Immature natural killer cell (primary cell): ENCODE measurements around the gene DISC1. TPM values are rescaled to one million over a fixed set of nuclear protein-coding genes. Genes with fewer than 3 reads are reported as not detected.
"Not testable (repeated sequence)": the region's sequence is repeated elsewhere in the genome, so short reads cannot be mapped to it uniquely, and the experiment has no call there.

ENCODE experiments used
- DNase-seq, 3 donors: peaks; one replicate each; pipeline ENCODE4 v3.0.0; 2022; ENCODE audit warnings: mixed read lengths in 1 of 3
- H3K27ac Mint-ChIP-seq, 6 donors: one replicate each; pipeline ENCODE4 v1.8.0; 2020; ENCODE audit warnings: mixed read lengths in 6 of 6, mild to moderate bottlenecking in 5 of 6, inconsistent platforms in 4 of 6, moderate library complexity in 3 of 6
- H3K27me3 Mint-ChIP-seq, 3 donors: one replicate each; pipeline ENCODE4 v1.8.0; 2020 to 2021; ENCODE audit warnings: low read depth in 3 of 3, mild to moderate bottlenecking in 3 of 3, mixed read lengths in 3 of 3, moderate library complexity in 3 of 3, inconsistent platforms in 1 of 3
- H3K36me3 Mint-ChIP-seq, 3 donors: one replicate each; pipeline ENCODE4 v1.8.0; 2020; ENCODE audit warnings: mixed read lengths in 3 of 3, inconsistent platforms in 2 of 3, mild to moderate bottlenecking in 2 of 3
- H3K4me1 Mint-ChIP-seq, 2 donors: one replicate each; pipeline ENCODE4 v1.8.0; 2020; ENCODE audit warnings: inconsistent platforms in 2 of 2, mild to moderate bottlenecking in 2 of 2, mixed read lengths in 2 of 2, moderate library complexity in 1 of 2
- H3K4me3 Mint-ChIP-seq, 5 donors: one replicate each; pipeline ENCODE4 v1.8.0; 2020; ENCODE audit warnings: mild to moderate bottlenecking in 5 of 5, mixed read lengths in 5 of 5, inconsistent platforms in 3 of 5, moderate library complexity in 3 of 5
- H3K9me3 Mint-ChIP-seq, 6 donors: one replicate each; pipeline ENCODE4 v1.8.0; 2020; ENCODE audit warnings: mild to moderate bottlenecking in 6 of 6, mixed read lengths in 6 of 6, inconsistent platforms in 4 of 6, moderate library complexity in 3 of 6
- polyA plus RNA-seq, 3 donors: library from polyadenylated mRNA; unstranded; fragments of 300-500 nt; fragmentation: Illumina TruSeq; gene quantifications; one replicate each; pipeline ENCODE4 v1.2.3, GENCODE V29; 2021

DISC1 gene
- 1 to 10 TPM in 2 of 3 donors, not detected in 1; 1.1 to 1.3 TPM for polyA plus RNA-seq

DNA sequence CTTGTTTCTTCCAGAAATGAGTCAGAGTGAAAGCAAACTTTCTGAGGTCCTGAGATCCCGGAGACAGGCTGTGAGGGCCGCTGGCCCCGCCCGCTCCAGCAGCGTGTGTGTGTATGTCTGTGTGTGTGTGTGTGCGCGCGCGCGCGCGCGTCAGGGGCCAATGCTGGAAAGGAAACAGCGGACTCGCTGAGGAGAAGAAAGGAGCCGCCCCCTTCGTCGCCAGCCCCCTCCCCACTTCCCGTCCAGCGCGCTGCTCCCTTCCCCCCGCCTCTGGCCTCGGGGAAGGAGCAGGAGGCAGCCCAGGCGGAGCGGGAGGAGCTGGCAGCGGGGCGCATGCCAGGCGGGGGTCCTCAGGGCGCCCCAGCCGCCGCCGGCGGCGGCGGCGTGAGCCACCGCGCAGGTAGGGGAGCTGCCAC is at the start of gene DISC1:
DISC1 (plus strand) TSS at position 256 of the 416 bp plus-strand sequence; CDS start at position 334, 78 bp downstream.
- Mint-ChIP-seq H3K36me3 (no peaks in the 10 kb centered on the region), H3K27ac (peak within 1 kb of the TSS; percentile 56 to 91 (median 78))

DNA sequence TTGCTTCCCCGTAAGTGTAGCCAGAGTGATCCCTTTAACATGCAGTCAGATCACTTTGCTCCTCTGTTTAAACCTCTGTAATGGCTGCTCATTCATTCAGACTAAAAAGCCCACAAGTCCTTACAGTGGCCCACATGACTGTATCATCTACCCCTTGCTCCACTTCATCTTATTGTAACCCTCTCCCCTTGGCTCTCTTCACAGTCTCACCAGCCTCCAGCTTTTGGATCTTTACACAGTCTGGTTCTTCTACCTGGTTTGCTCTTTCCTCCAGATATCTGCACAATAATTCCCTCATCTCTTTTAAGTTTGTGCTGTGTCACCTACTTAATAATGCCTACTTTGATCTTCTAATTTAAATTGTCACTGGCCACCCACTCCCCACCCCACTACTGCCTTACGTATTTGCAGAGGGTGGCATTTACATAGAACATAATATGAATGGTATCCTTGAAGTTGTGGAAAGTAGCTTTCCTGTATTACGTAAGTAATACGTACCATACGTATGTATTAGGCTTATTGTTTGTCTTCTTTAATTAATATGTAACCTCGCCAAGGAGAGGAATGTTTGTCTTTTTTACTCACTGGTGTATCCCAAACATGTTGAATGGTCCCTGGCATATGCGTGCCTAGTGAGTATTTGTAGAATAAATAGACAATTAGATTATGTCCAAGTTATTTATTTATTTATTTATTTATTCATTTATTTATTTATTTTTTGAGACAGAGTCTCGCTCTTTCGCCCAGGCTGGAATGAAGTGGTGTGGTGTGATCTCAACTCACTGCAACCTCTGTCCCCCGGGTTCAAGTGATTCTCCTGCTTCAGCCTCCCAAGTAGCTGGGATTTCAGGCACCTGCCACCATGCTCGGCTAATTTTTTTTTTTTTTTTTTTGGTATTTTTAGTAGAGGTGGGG is 49.5 kb upstream of the DISC1 start:
- Mint-ChIP-seq H3K9me3 (no peaks in the 10 kb centered on the region), H3K4me3 (no peak overlapping the region), H3K27ac (no peak overlapping the region), H3K36me3 (peaks cover 0 to 5% (median 0%) of the 10 kb centered on the region in 3 donors), H3K27me3 (no peaks in the 10 kb centered on the region), H3K4me1 (no peaks in the 10 kb centered on the region)
- no peak for DNase-seq

More for the DNA sequence above, at the start of gene DISC1:
- peak within 1 kb of the TSS; percentile 87 to 97 (median 93) for H3K4me3 Mint-ChIP-seq
- DNase-seq = peak; percentile 55 to 67 (median 62)
- H3K27me3 Mint-ChIP-seq = peaks cover 5 to 23% (median 9%) of the 10 kb centered on the region in 3 donors
- H3K9me3 Mint-ChIP-seq = peaks cover 0 to 3% (median 0%) of the 10 kb centered on the region in 6 donors
- H3K4me1 Mint-ChIP-seq = peaks cover 30 to 32% of the 10 kb centered on the region in 2 donors

DNA sequence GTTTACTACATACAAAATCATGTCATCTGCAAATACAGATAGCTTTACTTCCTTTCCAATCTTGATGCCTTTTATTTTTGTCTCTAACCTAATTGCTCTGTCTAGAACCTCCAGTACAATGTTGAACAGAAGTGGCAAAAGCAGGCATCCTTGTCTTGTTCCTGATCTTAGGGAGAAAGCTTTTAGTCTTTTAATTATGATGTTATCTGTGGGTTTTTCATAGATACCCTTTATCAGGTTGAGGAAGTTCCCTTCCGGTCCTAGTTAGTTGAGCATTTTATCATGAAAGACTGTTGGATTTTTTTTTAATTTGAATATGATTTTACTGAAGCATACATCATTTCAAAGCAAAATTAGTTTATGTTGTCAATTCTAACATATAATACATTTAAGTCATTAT is 45.7 kb upstream of the DISC1 start:
- no peak for DNase-seq
- H3K9me3 Mint-ChIP-seq = no peaks in the 10 kb centered on the region
- H3K4me3 Mint-ChIP-seq = no peak overlapping the region
- no peaks in the 10 kb centered on the region for H3K4me1 Mint-ChIP-seq
- peaks cover 0 to 2% (median under 1%) of the 10 kb centered on the region in 3 donors for H3K27me3 Mint-ChIP-seq
- H3K27ac Mint-ChIP-seq = no peak overlapping the region
- H3K36me3 Mint-ChIP-seq = peaks cover 0 to 5% (median 0%) of the 10 kb centered on the region in 3 donors

DNA sequence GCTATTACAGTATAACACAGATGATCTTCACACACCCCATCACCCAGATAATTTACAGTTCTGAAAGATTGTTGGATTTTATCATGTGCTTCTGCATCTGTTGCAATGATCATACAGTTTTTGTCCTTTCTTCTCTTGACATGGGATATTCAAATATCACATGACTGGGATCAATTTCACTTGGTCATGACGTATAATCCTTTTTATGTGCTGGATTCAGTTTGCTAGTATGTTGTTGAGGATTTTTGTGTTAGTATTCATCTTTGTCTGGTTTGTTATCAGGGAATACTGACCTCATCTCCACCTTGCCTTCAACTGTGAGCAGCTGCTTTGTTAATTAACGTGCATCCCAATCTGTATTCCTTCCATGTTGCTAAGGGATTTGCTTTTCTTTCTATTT is 44.7 kb upstream of the DISC1 start:
- DNase-seq = no peak
- H3K9me3 Mint-ChIP-seq = no peaks in the 10 kb centered on the region
- no peak overlapping the region for H3K4me3 Mint-ChIP-seq
- H3K36me3 Mint-ChIP-seq = peaks cover 0 to 5% (median 0%) of the 10 kb centered on the region in 3 donors
- H3K27me3 Mint-ChIP-seq = peaks cover 0 to 2% (median 2%) of the 10 kb centered on the region in 3 donors
- no peak overlapping the region for H3K27ac Mint-ChIP-seq
- no peaks in the 10 kb centered on the region for H3K4me1 Mint-ChIP-seq

DNA sequence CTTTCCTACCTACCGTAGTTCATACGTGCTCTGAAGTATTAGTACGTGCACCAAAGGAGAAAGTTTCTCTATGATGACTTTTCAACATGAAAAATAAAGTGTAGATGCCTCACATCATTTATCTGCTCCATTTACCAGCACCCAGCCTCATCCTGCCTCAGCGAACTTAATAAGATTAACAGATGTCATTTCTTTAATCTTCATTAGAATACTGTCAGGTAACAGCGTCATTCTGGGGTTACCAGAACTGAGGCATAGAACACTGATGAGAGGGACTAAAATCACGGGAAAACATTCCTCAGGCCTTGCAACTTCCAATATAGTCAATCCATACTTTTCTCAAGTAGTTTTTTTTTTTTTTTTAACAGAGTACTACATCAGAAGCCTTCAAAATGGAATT is 43.2 kb upstream of the DISC1 start:
- H3K4me1 Mint-ChIP-seq = no peaks in the 10 kb centered on the region
- H3K9me3 Mint-ChIP-seq = no peaks in the 10 kb centered on the region

DNA sequence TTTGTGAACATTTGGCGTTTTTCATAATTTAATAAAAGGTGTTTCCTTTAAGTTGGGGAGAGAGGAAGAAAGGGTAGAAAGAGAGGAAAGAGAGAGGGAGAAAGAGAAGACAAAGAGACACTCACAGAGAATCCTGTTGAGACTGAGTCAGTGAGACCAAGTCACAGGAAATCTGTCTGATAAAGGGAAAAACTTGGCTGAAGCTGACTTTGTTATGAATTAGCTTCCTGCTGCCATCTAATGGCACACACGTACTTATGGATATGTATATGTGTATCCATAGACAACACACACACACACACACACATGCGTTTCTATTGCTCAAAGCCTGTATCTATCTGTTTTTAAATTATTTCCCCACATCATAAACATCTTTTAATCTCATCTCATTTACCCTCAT is 42.5 kb upstream of the DISC1 start:
- peaks cover 0 to 8% (median 0%) of the 10 kb centered on the region in 3 donors for H3K36me3 Mint-ChIP-seq
- no peaks in the 10 kb centered on the region for H3K4me1 Mint-ChIP-seq
- H3K27me3 Mint-ChIP-seq = peaks cover 0 to 3% (median 2%) of the 10 kb centered on the region in 3 donors
- DNase-seq = no peak
- H3K9me3 Mint-ChIP-seq = no peaks in the 10 kb centered on the region
- no peak overlapping the region for H3K4me3 Mint-ChIP-seq
- H3K27ac Mint-ChIP-seq = no peak overlapping the region

More for the DNA sequence above, 43.2 kb upstream of the DISC1 start:
- H3K27me3 Mint-ChIP-seq = peaks cover 0 to 3% (median 2%) of the 10 kb centered on the region in 3 donors
- H3K27ac Mint-ChIP-seq = no peak overlapping the region
- peaks cover 0 to 7% (median 0%) of the 10 kb centered on the region in 3 donors for H3K36me3 Mint-ChIP-seq
- H3K4me3 Mint-ChIP-seq = no peak overlapping the region
- no peak for DNase-seq

DNA sequence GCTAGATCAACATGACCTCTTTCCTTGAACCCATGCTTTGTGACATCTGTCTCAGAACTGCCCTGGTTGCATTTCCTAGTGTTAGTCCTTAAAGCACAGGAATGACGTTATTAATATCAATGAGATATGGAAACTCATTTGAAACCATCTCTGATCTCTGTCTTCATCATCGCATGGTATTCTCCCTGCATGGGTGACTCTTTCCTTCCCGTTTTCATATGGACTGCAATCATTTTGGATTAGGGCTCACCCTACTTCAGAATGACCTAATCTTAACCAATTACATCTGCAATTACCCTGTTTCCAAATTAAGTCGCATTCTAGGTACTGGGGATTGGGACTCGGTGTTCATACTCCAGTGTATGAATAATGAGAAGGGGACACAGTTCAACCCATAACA is 41.7 kb upstream of the DISC1 start:
- no peaks in the 10 kb centered on the region for H3K9me3 Mint-ChIP-seq
- no peak for DNase-seq
- no peak overlapping the region for H3K27ac Mint-ChIP-seq
- peaks cover 0 to 4% (median 0%) of the 10 kb centered on the region in 3 donors for H3K36me3 Mint-ChIP-seq
- peaks cover 0 to 5% (median 2%) of the 10 kb centered on the region in 3 donors for H3K27me3 Mint-ChIP-seq
- H3K4me1 Mint-ChIP-seq = no peaks in the 10 kb centered on the region
- no peak overlapping the region for H3K4me3 Mint-ChIP-seq

DNA sequence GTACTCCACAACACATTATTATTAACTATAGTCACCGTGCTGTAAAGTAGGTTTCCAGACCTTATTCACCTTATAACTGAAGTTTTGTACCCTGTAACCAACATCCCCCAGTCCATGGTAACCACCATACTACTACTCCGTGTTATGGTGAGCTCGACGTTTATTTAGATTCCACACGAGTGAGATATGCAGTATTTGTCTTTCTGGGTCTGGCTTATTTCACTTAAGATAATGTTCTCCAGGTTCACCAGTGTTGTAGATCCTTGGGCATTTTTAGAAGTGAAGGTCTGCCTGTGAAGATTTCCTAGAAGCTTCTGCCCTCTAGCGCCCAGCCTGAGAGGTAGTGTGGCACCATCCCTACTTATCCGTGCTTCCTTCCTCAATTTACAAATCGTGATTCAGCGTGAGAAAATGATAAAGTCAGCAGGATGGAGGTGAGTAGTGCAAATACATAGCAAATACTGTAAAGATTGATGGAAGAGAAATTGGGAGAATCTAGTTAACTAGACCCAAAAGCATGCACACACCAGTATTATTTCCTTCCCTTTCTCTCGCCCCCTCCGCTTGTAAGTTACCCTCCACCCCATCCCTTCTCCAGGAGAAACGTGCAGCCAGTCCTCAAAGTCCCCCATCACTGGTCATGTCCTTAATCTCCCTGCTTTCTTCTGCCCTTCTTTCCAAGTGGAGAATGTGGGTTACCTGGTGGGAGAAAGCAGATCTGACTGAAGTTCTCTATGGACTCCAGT is 36.0 kb upstream of the DISC1 start:
- H3K27ac Mint-ChIP-seq = no peak overlapping the region
- peak; percentile 18 to 36 (median 30) for DNase-seq
- no peaks in the 10 kb centered on the region for H3K9me3 Mint-ChIP-seq
- no peak overlapping the region for H3K4me3 Mint-ChIP-seq
- peaks cover 0 to 4% (median 4%) of the 10 kb centered on the region in 3 donors for H3K36me3 Mint-ChIP-seq
- peaks cover 0 to 3% (median 2%) of the 10 kb centered on the region in 3 donors for H3K27me3 Mint-ChIP-seq
- H3K4me1 Mint-ChIP-seq = peaks cover 0 to 8% of the 10 kb centered on the region in 2 donors

DNA sequence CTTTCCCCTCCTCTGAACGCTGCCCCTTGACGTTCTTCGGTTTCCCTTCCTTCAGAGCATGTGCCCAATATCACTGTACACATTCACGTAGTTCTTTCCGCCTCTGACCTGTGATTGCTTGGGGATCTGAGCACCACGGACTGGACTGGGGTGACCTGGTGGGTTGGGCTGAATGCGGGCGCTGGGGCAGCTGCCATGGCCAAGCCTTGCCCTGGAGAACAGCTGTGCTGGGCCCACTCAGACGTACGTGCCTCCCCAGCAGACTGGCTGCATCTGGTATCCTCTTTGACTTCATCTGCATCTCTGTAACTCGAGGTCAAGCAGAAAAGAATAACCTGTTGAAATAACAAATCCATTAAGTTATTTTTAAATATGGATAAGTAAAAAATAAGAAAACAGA is 35.1 kb upstream of the DISC1 start:
- H3K4me3 Mint-ChIP-seq = no peak overlapping the region
- H3K27me3 Mint-ChIP-seq = peaks cover 0 to 3% (median 0%) of the 10 kb centered on the region in 3 donors
- H3K27ac Mint-ChIP-seq = no peak overlapping the region
- H3K4me1 Mint-ChIP-seq = peaks cover 0 to 8% of the 10 kb centered on the region in 2 donors
- no peak for DNase-seq
- H3K36me3 Mint-ChIP-seq = peaks cover 0 to 4% (median 4%) of the 10 kb centered on the region in 3 donors
- H3K9me3 Mint-ChIP-seq = no peaks in the 10 kb centered on the region

DNA sequence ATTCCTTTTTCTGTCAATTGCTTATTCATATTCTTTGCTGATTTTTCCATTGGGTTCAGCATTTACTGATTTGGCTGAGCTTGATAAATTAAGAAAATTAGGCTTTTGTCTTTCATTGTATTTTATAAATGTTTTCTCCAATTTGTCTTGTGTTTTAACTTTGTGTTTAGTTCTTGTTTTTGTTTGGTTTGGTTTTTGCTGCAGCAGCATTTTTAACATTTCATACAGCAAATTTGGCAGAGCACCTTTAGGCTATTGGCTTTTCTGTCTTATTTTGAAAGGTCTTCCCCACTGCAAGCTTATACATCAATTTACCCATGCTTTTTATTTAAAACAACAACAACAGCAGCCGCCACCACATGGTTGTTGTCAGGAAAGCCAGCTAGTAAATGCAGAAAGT is 33.8 kb upstream of the DISC1 start:
- no peak for DNase-seq
- Mint-ChIP-seq H3K27me3 (peaks cover 0 to 2% (median 0%) of the 10 kb centered on the region in 3 donors), H3K9me3 (no peaks in the 10 kb centered on the region)

DNA sequence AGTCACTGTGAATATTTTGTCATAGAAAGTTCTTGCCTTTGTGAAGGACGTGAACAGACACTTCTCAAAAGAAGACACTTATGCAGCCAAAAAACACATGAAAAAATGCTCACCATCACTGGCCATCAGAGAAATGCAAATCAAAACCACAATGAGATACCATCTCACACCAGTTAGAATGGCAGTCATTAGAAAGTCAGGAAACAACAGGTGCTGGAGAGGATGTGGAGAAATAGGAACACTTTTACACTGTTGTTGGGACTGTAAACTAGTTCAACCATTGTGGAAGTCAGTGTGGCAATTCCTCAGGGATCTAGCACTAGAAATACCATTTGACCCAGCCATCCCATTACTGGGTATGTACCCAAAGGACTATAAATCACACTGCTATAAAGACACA is 33.3 kb upstream of the DISC1 start:
- not testable (repeated sequence) for H3K27me3 Mint-ChIP-seq, H3K4me1 Mint-ChIP-seq, H3K9me3 Mint-ChIP-seq, H3K27ac Mint-ChIP-seq, H3K36me3 Mint-ChIP-seq, H3K4me3 Mint-ChIP-seq, DNase-seq

More for the DNA sequence above, 33.8 kb upstream of the DISC1 start:
- Mint-ChIP-seq H3K36me3 (peaks cover 0 to 4% (median 4%) of the 10 kb centered on the region in 3 donors), H3K27ac (no peak overlapping the region), H3K4me1 (peaks cover 0 to 8% of the 10 kb centered on the region in 2 donors), H3K4me3 (no peak overlapping the region)

DNA sequence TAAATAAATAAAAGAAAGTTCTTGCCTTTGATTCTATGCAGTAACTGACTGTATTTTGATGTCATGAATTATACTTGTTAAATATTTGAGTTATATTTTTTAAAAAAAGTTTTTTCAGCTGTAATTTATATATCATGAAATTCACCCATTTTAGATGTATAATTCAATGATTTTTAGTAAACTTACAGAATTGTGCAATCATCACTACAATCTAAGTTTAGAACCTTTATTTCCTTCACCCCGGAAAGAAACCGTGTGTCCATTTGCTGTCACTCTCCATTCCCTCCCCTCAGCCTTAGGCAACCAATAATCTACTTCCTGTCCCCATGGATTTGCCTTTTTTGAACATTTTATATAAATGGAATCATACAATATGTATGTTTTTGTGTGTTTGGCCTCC is 32.5 kb upstream of the DISC1 start:
- H3K4me1 Mint-ChIP-seq = peaks cover 0 to 8% of the 10 kb centered on the region in 2 donors
- H3K27me3 Mint-ChIP-seq = peaks cover 0 to 2% (median 0%) of the 10 kb centered on the region in 3 donors
- no peak overlapping the region for H3K27ac Mint-ChIP-seq
- DNase-seq = no peak
- H3K36me3 Mint-ChIP-seq = peaks cover 0 to 4% (median 0%) of the 10 kb centered on the region in 3 donors
- H3K4me3 Mint-ChIP-seq = no peak overlapping the region
- no peaks in the 10 kb centered on the region for H3K9me3 Mint-ChIP-seq

DNA sequence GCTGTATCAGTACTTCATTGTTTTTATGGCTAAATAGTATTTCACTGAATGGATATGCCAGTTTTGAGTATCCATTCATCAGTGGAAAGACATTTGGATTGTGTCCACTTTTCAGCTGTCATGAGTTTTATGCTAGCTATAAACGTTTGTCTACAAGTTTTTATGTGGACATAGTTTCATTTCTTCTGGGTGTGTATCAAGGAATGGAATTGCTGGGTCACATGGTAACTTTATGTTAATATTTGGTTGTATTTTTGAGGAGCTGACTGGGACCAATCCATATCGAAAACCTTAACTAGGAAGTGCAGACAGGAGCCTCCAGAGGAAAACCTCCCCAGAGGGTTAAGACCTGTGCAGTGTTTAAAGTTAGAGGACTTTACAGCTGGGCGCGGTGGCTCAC is 31.8 kb upstream of the DISC1 start:
- peaks cover 0 to 8% of the 10 kb centered on the region in 2 donors for H3K4me1 Mint-ChIP-seq
- H3K36me3 Mint-ChIP-seq = peaks cover 0 to 4% (median 0%) of the 10 kb centered on the region in 3 donors
- H3K4me3 Mint-ChIP-seq = no peak overlapping the region
- H3K27me3 Mint-ChIP-seq = no peaks in the 10 kb centered on the region
- H3K9me3 Mint-ChIP-seq = no peaks in the 10 kb centered on the region
- H3K27ac Mint-ChIP-seq = no peak overlapping the region
- DNase-seq = no peak
